Measurements from ENCODE around the gene MRGPRE. TPM values are rescaled to one million over a fixed set of nuclear protein-coding genes. Genes with fewer than 3 reads are reported as not detected.
A peak's percentile ranks its signal among the peaks of the same experiment; 100 is the strongest.

MRGPRE gene
- total RNA-seq, 1 experiment from 2014 or later, result not detected

- Histone ChIP-seq H3K27ac (ENCODE audit: insufficient read length, low read depth, low read length) (no peak overlapping the region), H2BK5ac (ENCODE audit: insufficient read length, low read length) (no peak overlapping the region), H4K5ac (ENCODE audit: insufficient read length, low read depth, low read length) (no peak overlapping the region), H3K79me1 (ENCODE audit: insufficient read depth, low read depth, low read length, poor library complexity, severe bottlenecking) (no peaks in the 10 kb centered on the region), H2AFZ (ENCODE audit: low read length) (no peak overlapping the region), H2BK120ac (ENCODE audit: low read depth, low read length, poor library complexity, severe bottlenecking) (no peak overlapping the region), H3K9ac (ENCODE audit: extremely low read depth, insufficient read length, low read length) (no peak overlapping the region), H3K27me3 (ENCODE audit: insufficient read depth, low read length) (no peaks in the 10 kb centered on the region), H3K9me3 (ENCODE audit: control insufficient read depth, low read depth, low read length) (no peaks in the 10 kb centered on the region), H2BK15ac (ENCODE audit: low read depth, low read length) (no peak overlapping the region), H3K79me2 (ENCODE audit: insufficient read depth, low read length) (no peaks in the 10 kb centered on the region), H3K4me1 (ENCODE audit: insufficient read depth, low read length) (no peaks in the 10 kb centered on the region), H3K23ac (ENCODE audit: insufficient read length, low read depth, low read length) (no peak overlapping the region), H2AK5ac (ENCODE audit: insufficient read length, low read length) (no peak overlapping the region), H3K56ac (ENCODE audit: insufficient read length, low read depth, low read length) (no peak overlapping the region), H3T11ph (ENCODE audit: low read length) (no peak overlapping the region), H4K8ac (replicated peaks; ENCODE audit: insufficient read length, low read depth, low read length) (no peak overlapping the region), H2BK12ac (ENCODE audit: insufficient read length, low read depth, low read length) (no peak overlapping the region), H3K14ac (ENCODE audit: insufficient read depth, low read length) (no peak overlapping the region; the same call in 1 of the 2 replicates), H3K23me2 (ENCODE audit: insufficient read length, low read depth, low read length, poor library complexity, severe bottlenecking) (no peaks in the 10 kb centered on the region), H3K18ac (ENCODE audit: insufficient read length, low read depth, low read length) (no peak overlapping the region), H3K4me2 (ENCODE audit: insufficient read depth, insufficient read length, low read length) (no peak overlapping the region), H4K91ac (ENCODE audit: insufficient read length, low read depth, low read length) (no peak overlapping the region), H3K4ac (ENCODE audit: low read depth, low read length) (no peak overlapping the region), H4K20me1 (ENCODE audit: control insufficient read depth, insufficient read depth, insufficient read length) (no peaks in the 10 kb centered on the region), H2BK20ac (ENCODE audit: low read depth, low read length, poor library complexity, severe bottlenecking) (no peak overlapping the region)
- Mint-ChIP-seq H3K36me3 (ENCODE audit: insufficient read depth in 1 of 3, low read depth in 3 of 3) (no peaks in the 10 kb centered on the region), H3K4me1 (peaks cover 31 to 38% of the 10 kb centered on the region in 2 experiments), H3K4me3 (no peak overlapping the region), H3K27ac (no peak overlapping the region), H3K27me3 (ENCODE audit: low read depth) (peaks cover 20% of the 10 kb centered on the region), H3K9me3 (no peaks in the 10 kb centered on the region)
- no CpG with 5 or more reads among the region's 11 CpGs for WGBS (ENCODE audit: extremely low coverage, insufficient read length, low lambda C conversion rate)
- no peak for TF ChIP-seq CTCF (conservative IDR thresholded peaks at IDR 0.05)
- peak; percentile 26 for DNase-seq
Observed at GRCh38 chr11:3220101-3220500, 12.1 kb downstream of the MRGPRE start.
